Activated T-cell treated with anti-CD3 and anti-CD28 coated beads for 48 hours (primary cell): ENCODE data around the gene PARPBP.
"Not testable (repeated sequence)": the region's sequence is repeated elsewhere in the genome, so short reads cannot be mapped to it uniquely, and the experiment has no call there.

Experiments
- DNase-seq: peaks from one replicate; pipeline ENCODE4 v3.0.0-alpha.2; 2020; ENCODE audit warnings: low read depth

PARPBP gene

GRCh38 chr12:102119674-102120563 lies at the start of gene PARPBP, which contains the start of gene NUP37:
Gene PARPBP (plus strand): TSS chr12:102120183. CDS start chr12:102123889, 3,706 bp downstream.
Gene NUP37 (minus strand): TSS chr12:102120114. CDS start chr12:102118518, 1,596 bp downstream.
- peak; percentile 89 for DNase-seq

- DNase-seq, result not testable (repeated sequence)
Measured at GRCh38 chr12:102072092-102072491, 47.9 kb upstream of the PARPBP start.

GRCh38 chr12:102080842-102081241 lies 39.1 kb upstream of the PARPBP start:
- no peak for DNase-seq

GRCh38 chr12:102089228-102089835 lies 30.7 kb upstream of the PARPBP start:
- not testable (repeated sequence) for DNase-seq

- DNase-seq, result no peak
Measured at GRCh38 chr12:102093319-102093718, 26.7 kb upstream of the PARPBP start.

- no peak for DNase-seq
Measured at GRCh38 chr12:102095677-102096263, 24.2 kb upstream of the PARPBP start.

GRCh38 chr12:102096855-102097254 lies 23.1 kb upstream of the PARPBP start:
- no peak for DNase-seq

- DNase-seq, result no peak
Measured at GRCh38 chr12:102106905-102107304, 13.1 kb upstream of the PARPBP start.

GRCh38 chr12:102107970-102108369 lies 12.0 kb upstream of the PARPBP start:
- no peak for DNase-seq

GRCh38 chr12:102110782-102111181 lies 9.2 kb upstream of the PARPBP start:
- no peak for DNase-seq

GRCh38 chr12:102114212-102114611 lies 5.8 kb upstream of the PARPBP start:
- no peak for DNase-seq

GRCh38 chr12:102116392-102116791 lies 3.6 kb upstream of the PARPBP start:
- DNase-seq, result no peak

- DNase-seq, result no peak
Measured at GRCh38 chr12:102118874-102119273, 1.1 kb upstream of the PARPBP start.

GRCh38 chr12:102120564-102120873 lies 536 bp downstream of the PARPBP start:
- no peak for DNase-seq

- DNase-seq, result no peak
Measured at GRCh38 chr12:102120886-102121285, 903 bp downstream of the PARPBP start.

- DNase-seq, result not testable (repeated sequence)
Measured at GRCh38 chr12:102121328-102121727, 1.3 kb downstream of the PARPBP start.

- DNase-seq, result not testable (repeated sequence)
Measured at GRCh38 chr12:102130720-102131119, 10.7 kb downstream of the PARPBP start.

- DNase-seq, result not testable (repeated sequence)
Measured at GRCh38 chr12:102131442-102131841, 11.5 kb downstream of the PARPBP start.

GRCh38 chr12:102137619-102138018 lies 17.6 kb downstream of the PARPBP start:
- DNase-seq, result not testable (repeated sequence)

- DNase-seq, result not testable (repeated sequence)
Measured at GRCh38 chr12:102142866-102143373, 22.9 kb downstream of the PARPBP start.

GRCh38 chr12:102144221-102144620 lies 24.2 kb downstream of the PARPBP start:
- no peak for DNase-seq

- DNase-seq, result not testable (repeated sequence)
Measured at GRCh38 chr12:102147062-102147587, 27.1 kb downstream of the PARPBP start.
